ENCODE data around the gene PSMD1.
A peak's percentile ranks its signal among the peaks of the same experiment; 100 is the strongest.
"Not testable (repeated sequence)": the region's sequence is repeated elsewhere in the genome, so short reads cannot be mapped to it uniquely, and the experiment has no call there.

PSMD1 gene

GRCh38 chr2:231056453-231057416 is at the start of gene PSMD1:
TSS of gene PSMD1 (plus strand) at chr2:231056867. CDS start at chr2:231057026, 159 bp downstream.
- peak; percentile 96 for DNase-seq

- DNase-seq: no peak
Measured at GRCh38 chr2:231007286-231008098, 49.2 kb upstream of the PSMD1 start.

- no peak for DNase-seq
Measured at GRCh38 chr2:231008131-231008530, 48.5 kb upstream of the PSMD1 start.

GRCh38 chr2:231009236-231009919 is 47.3 kb upstream of the PSMD1 start:
- DNase-seq: no peak

GRCh38 chr2:231010201-231010730 is 46.4 kb upstream of the PSMD1 start:
- DNase-seq: no peak

- DNase-seq: no peak
Measured at GRCh38 chr2:231011526-231011925, 45.1 kb upstream of the PSMD1 start.

- no peak for DNase-seq
Measured at GRCh38 chr2:231012463-231012862, 44.2 kb upstream of the PSMD1 start.

GRCh38 chr2:231013820-231014219 is 42.8 kb upstream of the PSMD1 start:
- no peak for DNase-seq

GRCh38 chr2:231015478-231015877 is 41.2 kb upstream of the PSMD1 start:
- DNase-seq: no peak

GRCh38 chr2:231015926-231016325 is 40.7 kb upstream of the PSMD1 start:
- no peak for DNase-seq

- no peak for DNase-seq
Measured at GRCh38 chr2:231016566-231017230, 40.0 kb upstream of the PSMD1 start.

- DNase-seq: no peak
Measured at GRCh38 chr2:231017231-231017598, 39.5 kb upstream of the PSMD1 start.

- DNase-seq: no peak
Measured at GRCh38 chr2:231018184-231018583, 38.5 kb upstream of the PSMD1 start.

GRCh38 chr2:231025059-231025458 is 31.6 kb upstream of the PSMD1 start:
- DNase-seq: not testable (repeated sequence)

GRCh38 chr2:231028889-231029288 is 27.8 kb upstream of the PSMD1 start:
- no peak for DNase-seq

GRCh38 chr2:231029563-231029962 is 27.1 kb upstream of the PSMD1 start:
- DNase-seq: no peak

GRCh38 chr2:231030725-231031124 is 25.9 kb upstream of the PSMD1 start:
- no peak for DNase-seq

- no peak for DNase-seq
Measured at GRCh38 chr2:231032575-231033140, 24.0 kb upstream of the PSMD1 start.

GRCh38 chr2:231033147-231034132 is 23.2 kb upstream of the PSMD1 start:
- no peak for DNase-seq

- DNase-seq: no peak
Measured at GRCh38 chr2:231034291-231034882, 22.3 kb upstream of the PSMD1 start.

Measured in activated CD4-positive, alpha-beta T cell treated with anti-CD3 and anti-CD28 coated beads, Interleukin-2, Interleukin-6, amounts not matched to agents 100 ng/mL and 50 ng/mL, durations not matched to agents 16 hours and 8 hours (primary cell).